GM12892 (cell line): ENCODE results near the gene MYG1.

Experiments
- POLR2A ChIP-seq: IDR thresholded peaks from 2 replicates; pipeline ENCODE4 v1.6.1; 2011; ENCODE audit warnings: low read depth, low read length, control low read depth
- TAF1 ChIP-seq: IDR thresholded peaks from 2 replicates; pipeline ENCODE4 v1.6.1; 2011; ENCODE audit warnings: low read depth, mild to moderate bottlenecking, control low read depth, low read length, borderline replicate concordance

DNA sequence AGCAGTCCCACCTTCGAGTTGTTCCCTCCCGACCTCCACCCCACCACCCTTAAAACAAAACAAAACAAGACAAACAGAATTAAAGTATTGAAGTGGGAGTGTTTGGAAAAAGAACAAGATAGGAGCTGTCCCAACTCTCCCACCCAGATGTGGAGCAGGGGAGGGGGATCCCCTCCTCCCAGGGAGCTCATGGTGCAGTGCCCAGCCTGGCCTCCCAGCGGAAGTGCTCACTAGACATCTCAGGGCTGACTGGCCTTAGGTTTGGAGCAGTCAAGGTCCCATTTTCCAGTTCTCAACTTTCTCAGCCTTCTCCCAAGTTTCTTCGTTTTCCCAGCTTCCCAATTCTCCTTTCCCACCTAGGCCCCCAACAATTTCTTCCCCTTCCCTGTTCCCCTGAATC is 33.8 kb downstream of the MYG1 start:
- no peak for TF ChIP-seq POLR2A
- no peak for TF ChIP-seq TAF1
